ENCODE measurements around the gene OR56B1. TPM values are rescaled to one million over a fixed set of nuclear protein-coding genes. Genes with fewer than 3 reads are reported as not detected.
"Not testable (repeated sequence)": the region's sequence is repeated elsewhere in the genome, so short reads cannot be mapped to it uniquely, and the experiment has no call there.

OR56B1 gene, protein sequence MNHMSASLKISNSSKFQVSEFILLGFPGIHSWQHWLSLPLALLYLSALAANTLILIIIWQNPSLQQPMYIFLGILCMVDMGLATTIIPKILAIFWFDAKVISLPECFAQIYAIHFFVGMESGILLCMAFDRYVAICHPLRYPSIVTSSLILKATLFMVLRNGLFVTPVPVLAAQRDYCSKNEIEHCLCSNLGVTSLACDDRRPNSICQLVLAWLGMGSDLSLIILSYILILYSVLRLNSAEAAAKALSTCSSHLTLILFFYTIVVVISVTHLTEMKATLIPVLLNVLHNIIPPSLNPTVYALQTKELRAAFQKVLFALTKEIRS
- not detected for total RNA-seq

DNA sequence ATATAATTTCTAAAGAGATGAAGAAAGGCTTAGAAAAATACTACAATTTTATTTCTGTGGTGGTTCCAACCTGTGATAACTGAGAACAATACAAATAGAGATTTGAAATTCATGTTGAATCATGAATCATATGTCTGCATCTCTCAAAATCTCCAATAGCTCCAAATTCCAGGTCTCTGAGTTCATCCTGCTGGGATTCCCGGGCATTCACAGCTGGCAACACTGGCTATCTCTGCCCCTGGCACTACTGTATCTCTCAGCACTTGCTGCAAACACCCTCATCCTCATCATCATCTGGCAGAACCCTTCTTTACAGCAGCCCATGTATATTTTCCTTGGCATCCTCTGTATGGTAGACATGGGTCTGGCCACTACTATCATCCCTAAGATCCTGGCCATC is at the start of gene OR56B1:
OR56B1 (plus strand) TSS at position 53 of the 400 bp plus-strand sequence; CDS start at position 122, 69 bp downstream.
- ChIA-PET CTCF (no interaction called here), POLR2A (no interaction called here)

- ChIA-PET CTCF (no interaction called here), POLR2A (no interaction called here)
These were observed 47.8 kb upstream of the OR56B1 start for GRCh38 chr11:5688482-5688881.

- POLR2A ChIA-PET: no interaction called here
- CTCF ChIA-PET: interaction anchor here (1.6 kb wide), 1 partner anchor 11 kb away, joined by 5 read pairs; no protein-coding TSS in a partner anchor
These were observed 46.7 kb upstream of the OR56B1 start, which contains the start of gene TRIM22 for GRCh38 chr11:5689551-5689983. TSS of gene TRIM22 (plus strand) at chr11:5689790. CDS start at chr11:5696233, 6,443 bp downstream.

GRCh38 chr11:5690216-5690615 is 46.0 kb upstream of the OR56B1 start:
- POLR2A ChIA-PET: no interaction called here

DNA sequence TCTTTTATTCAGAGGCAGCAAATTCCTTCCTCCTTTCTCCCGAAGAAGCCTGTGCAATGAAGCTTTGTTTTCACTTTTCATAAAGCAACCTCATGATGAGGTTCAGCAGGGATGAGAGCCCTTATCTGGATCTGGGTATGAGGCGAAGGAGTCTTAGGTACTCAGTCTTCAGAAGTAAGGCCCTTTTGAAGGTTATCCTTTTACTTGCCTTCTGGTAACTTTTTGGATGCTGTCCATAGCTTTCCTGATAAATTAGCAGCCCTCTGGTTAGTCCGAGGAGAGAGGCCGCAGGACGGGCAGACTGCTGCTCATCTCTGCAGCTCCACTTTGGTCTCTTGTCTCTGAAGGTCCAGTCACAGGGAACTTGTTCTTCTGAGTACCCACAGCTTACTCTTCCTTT is 45.5 kb upstream of the OR56B1 start:
- CTCF ChIA-PET: interaction anchor here (1.2 to 1.6 kb wide), 2 partner anchors 10 to 12 kb away, joined by 4 to 5 read pairs; no protein-coding TSS in a partner anchor
- POLR2A ChIA-PET: no interaction called here

More at GRCh38 chr11:5690216-5690615, 46.0 kb upstream of the OR56B1 start:
- CTCF ChIA-PET: interaction anchor here (1.2 to 1.6 kb wide), 2 partner anchors 10 to 13 kb away, joined by 4 to 5 read pairs; no protein-coding TSS in a partner anchor

DNA sequence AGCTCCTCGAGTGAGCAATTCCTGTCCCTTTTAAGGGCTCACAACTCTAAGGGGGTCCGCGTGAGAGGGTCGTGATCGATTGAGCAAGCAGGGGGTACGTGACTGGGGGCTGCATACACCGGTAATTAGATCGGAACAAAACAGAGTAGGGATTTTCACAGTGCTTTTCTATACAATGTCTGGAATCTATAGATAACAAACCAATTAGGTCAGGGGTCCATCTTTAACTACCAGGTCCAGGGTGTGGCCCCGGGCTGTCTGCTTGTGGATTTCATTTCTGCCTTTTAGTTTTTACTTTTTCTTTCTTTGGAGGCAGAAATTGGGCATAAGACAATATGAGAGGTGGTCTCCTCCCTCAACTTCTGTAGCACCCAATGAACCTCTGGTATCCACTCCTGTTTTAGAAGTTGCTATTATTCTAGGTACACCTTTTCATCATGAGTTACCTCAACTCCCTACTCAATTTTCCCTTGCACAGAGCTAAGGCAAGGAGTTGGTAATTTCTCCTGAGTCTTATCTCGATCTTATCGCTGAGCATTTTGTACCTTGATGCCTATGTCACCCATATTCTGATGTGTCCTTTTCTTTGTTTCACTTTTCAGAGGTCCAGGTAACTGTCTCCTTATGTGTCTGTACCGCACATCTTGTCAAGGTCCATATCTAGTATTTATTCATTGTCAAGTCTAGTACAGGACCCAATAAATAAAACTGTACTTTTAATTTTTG is 44.8 kb upstream of the OR56B1 start:
- CTCF ChIA-PET: interaction anchor here (1.2 kb wide), 1 partner anchor 12 kb away, joined by 4 read pairs; no protein-coding TSS in a partner anchor
- POLR2A ChIA-PET: not testable (repeated sequence)

- ChIA-PET POLR2A (no interaction called here), CTCF (no interaction called here)
These were observed 44.3 kb upstream of the OR56B1 start for GRCh38 chr11:5691964-5692361.

GRCh38 chr11:5694642-5695041 is 41.6 kb upstream of the OR56B1 start:
- ChIA-PET CTCF (no interaction called here), POLR2A (no interaction called here)

- POLR2A ChIA-PET: no interaction called here
These were observed 40.7 kb upstream of the OR56B1 start for GRCh38 chr11:5695580-5695979.

GRCh38 chr11:5696210-5696609 is 40.0 kb upstream of the OR56B1 start:
- POLR2A ChIA-PET: no interaction called here
- CTCF ChIA-PET: no interaction called here

More at GRCh38 chr11:5695580-5695979, 40.7 kb upstream of the OR56B1 start:
- CTCF ChIA-PET: no interaction called here

DNA sequence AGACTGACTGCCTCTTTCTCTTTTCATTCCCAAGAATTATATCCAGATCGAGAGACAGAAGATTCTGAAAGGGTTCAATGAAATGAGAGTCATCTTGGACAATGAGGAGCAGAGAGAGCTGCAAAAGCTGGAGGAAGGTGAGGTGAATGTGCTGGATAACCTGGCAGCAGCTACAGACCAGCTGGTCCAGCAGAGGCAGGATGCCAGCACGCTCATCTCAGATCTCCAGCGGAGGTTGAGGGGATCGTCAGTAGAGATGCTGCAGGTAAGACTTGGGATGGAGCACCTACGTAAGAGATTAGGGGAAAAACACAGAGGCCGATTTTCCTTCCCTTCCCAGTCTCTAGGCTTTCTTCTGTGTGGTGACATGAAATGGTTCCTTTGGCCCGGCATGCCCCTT is 38.0 kb upstream of the OR56B1 start:
- ChIA-PET CTCF (no interaction called here), POLR2A (no interaction called here)

DNA sequence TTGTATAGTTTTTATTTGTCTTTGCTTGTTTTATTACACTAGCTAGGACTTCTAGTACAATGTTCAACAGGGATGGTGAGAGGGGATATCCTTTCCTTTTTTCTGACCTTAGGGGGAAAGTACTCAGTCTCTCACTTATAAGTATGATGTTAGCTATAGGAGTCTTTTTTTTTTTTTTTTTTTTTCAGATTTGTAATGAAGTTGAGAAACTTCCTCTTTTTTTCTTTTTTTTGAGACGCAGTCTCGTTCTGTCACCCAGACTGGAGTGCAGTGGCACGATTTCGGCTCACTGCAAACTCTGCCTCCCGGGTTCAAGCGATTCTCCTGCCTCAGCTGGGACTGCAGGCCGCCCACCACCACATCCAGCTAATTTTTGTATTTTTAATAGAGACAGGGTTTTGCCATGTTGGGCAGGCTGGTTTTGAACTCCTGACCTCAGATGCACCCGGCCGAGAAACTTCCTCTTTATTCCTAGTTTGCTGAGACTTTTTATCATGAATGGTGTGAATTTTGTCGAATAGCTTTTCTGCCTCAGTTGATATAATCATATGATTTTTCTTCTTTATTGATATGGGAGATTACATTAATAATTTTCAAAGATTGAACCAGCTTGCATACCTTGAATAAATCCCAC is 35.7 kb upstream of the OR56B1 start:
- POLR2A ChIA-PET: no interaction called here
- CTCF ChIA-PET: interaction anchor here (0.6 to 1.4 kb wide), 2 partner anchors 10 to 11 kb away, joined by 3 to 5 read pairs; partner anchors contain the start of gene TRIM22

DNA sequence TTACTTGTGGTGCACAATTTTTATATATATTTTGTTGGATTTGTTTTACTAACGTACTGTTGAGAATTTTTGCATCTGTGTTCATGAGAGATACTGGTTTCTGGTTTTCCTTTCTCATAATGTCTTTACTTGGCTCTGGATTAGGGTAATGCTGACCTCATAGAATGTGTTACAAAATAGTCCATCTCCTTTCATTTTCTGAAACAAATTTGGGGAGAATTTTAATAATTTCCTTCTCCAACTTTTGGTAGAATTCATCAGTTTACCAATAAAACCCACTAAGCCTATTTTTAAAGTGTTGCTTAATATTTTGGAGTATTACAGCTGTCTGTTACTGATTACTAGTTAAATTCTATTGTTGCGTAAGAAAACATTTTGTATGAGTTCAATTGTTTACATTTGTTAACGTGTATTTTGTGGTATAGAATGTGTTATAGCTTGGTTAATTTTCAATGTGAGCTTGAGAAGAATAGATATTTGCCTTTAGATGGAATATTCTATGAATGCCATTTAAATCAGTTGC is 35.1 kb upstream of the OR56B1 start:
- ChIA-PET POLR2A (no interaction called here), CTCF (interaction anchor here (1.4 kb wide), 1 partner anchor 11 kb away, joined by 5 read pairs; the partner anchor contains the start of gene TRIM22)

GRCh38 chr11:5703741-5704536 is 32.3 kb upstream of the OR56B1 start:
- CTCF ChIA-PET: interaction anchor here (1.1 kb wide), 1 partner anchor 13 kb away, joined by 4 read pairs; no protein-coding TSS in a partner anchor
- POLR2A ChIA-PET: no interaction called here

- ChIA-PET POLR2A (interaction anchor here (1.6 kb wide), 1 partner anchor 21 kb away, joined by 4 read pairs; the partner anchor contains the start of gene TRIM5), CTCF (no interaction called here)
These were observed 30.6 kb upstream of the OR56B1 start for GRCh38 chr11:5705688-5706087.

DNA sequence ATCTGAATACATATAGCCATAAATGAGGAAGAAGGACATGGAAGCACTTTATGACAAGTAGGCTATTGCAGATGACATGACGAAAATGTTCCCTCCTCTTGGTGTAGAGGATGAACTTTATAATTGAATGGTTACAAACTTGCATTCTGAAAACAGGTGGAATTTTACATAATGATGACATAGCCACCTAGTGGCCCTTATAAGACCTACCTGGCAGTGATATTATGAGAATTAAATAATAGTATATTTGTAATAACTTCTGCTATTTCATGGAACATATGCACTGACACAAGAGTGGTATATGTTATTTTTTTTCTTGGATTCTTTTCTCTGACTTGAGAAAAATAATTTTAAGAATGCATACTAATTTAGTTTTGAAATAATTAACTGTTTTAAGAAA is 23.7 kb upstream of the OR56B1 start:
- ChIA-PET CTCF (interaction anchor here (0.9 kb wide), 1 partner anchor 13 kb away, joined by 3 read pairs; no protein-coding TSS in a partner anchor), POLR2A (no interaction called here)

DNA sequence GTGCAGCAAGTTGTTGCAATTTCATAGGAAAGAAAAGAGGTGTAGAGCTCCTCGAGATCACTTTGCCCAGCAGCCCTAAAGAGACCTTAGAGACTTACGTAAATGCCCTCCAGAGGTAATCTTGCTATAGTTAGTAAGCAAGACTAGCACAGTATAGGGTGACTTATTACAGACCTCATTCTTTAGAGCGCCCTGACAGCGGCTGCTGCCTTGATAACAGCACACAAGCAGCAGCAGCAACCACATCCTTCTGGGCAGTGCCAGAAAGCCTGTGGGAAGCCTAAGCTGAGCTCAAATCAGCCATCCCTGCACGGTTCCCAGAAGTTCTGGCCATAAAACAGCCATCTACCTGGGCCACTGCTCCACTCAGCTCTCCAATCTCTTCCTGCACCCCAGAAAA is 22.6 kb upstream of the OR56B1 start:
- ChIA-PET POLR2A (interaction anchor here (1.3 kb wide), 1 partner anchor 29 kb away, joined by 4 read pairs; the partner anchor contains the start of gene TRIM5), CTCF (interaction anchor here (1.1 kb wide), 1 partner anchor 29 kb away, joined by 3 read pairs; the partner anchor contains the start of gene TRIM5)

- POLR2A ChIA-PET, CTCF ChIA-PET: not testable (repeated sequence)
These were observed 19.7 kb upstream of the OR56B1 start for GRCh38 chr11:5716518-5716917.

Measured in activated CD8-positive, alpha-beta memory T cell treated with anti-CD3 and anti-CD28 coated beads for 36 hours (primary cell).